AG04449 (cell line): Measurements from ENCODE around the gene ATXN1.
"Not testable (repeated sequence)": the region's sequence is repeated elsewhere in the genome, so short reads cannot be mapped to it uniquely, and the experiment has no call there.

Experiments used
- CTCF ChIA-PET: fragments of 350-600 bp; formaldehyde crosslinking; extraction: SDS; loops from one replicate; lab custom pipeline; 2021; ENCODE audit warnings: antibody characterized with exemption; lab: Yijun Ruan, JAX
- POLR2A ChIA-PET: fragments of 400-600, 350-600 bp; formaldehyde crosslinking; extraction: SDS; loops from one replicate; lab custom pipeline; 2020; ENCODE audit warnings: antibody characterized with exemption, inconsistent platforms; lab: Yijun Ruan, JAX
- DNase-seq: peaks from one replicate; pipeline ENCODE4 v3.0.0-alpha.2; 2010; ENCODE audit warnings: low read depth, low spot score
- H3K4me3 ChIP-seq: 2 replicates; pipeline ENCODE4 v1.5.1; 2011; ENCODE audit warnings: low read depth, mild to moderate bottlenecking, control low read depth, low read length
- TF ChIP-seq, protein P1 (sequence below): IDR thresholded peaks from one replicate; pipeline ENCODE4 v1.5.1; 2011; ENCODE audit warnings: mild to moderate bottlenecking, moderate library complexity, low read length, control low read depth, inconsistent platforms; ENCODE audit not compliant: insufficient read depth; ENCODE audit errors: missing control alignments

The ATXN1 gene

DNA sequence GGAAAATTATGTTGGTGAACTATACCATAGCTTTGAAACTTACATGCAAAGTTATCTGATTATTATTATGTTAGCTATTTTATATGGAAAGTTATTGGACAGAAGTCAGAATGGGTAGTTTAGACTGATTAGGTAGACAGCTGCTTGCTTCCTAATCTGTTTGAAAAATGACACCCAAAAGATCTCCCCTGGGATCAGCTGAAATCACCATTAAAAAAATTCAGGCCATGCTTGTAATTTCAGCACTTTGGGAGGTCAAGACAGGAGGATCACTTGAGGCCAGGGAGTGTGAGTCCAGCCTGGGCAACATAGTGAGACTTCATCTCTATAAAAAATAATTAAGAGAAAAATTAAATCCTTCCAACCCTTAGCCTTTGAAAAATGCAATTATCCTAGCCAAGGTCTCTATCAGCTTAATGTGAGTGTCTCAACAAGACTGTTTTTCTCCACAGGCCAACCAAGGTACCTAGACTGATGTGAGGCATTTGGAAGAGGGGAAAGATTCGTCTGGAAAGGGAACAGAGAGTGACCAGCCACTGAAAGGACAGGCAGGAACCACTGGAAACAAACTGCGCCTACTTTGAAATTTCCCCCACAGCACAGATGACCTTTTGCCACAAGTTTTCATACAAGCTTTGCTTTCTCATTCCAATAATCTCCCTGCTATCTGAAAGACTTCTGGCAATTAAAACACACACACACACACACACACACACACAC is 290.6 kb downstream of the ATXN1 start:
- CTCF ChIA-PET = interaction anchor here (0.8 to 1.7 kb wide), 5 partner anchors 12 to 293 kb away, joined by 3 to 4 read pairs (median 4); no protein-coding TSS in a partner anchor
- POLR2A ChIA-PET = interaction anchor here (1.0 kb wide), 1 partner anchor 288 kb away, joined by 4 read pairs; no protein-coding TSS in a partner anchor
- TF ChIP-seq, protein P1, sequence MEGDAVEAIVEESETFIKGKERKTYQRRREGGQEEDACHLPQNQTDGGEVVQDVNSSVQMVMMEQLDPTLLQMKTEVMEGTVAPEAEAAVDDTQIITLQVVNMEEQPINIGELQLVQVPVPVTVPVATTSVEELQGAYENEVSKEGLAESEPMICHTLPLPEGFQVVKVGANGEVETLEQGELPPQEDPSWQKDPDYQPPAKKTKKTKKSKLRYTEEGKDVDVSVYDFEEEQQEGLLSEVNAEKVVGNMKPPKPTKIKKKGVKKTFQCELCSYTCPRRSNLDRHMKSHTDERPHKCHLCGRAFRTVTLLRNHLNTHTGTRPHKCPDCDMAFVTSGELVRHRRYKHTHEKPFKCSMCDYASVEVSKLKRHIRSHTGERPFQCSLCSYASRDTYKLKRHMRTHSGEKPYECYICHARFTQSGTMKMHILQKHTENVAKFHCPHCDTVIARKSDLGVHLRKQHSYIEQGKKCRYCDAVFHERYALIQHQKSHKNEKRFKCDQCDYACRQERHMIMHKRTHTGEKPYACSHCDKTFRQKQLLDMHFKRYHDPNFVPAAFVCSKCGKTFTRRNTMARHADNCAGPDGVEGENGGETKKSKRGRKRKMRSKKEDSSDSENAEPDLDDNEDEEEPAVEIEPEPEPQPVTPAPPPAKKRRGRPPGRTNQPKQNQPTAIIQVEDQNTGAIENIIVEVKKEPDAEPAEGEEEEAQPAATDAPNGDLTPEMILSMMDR = no peak
- no peak overlapping the region for H3K4me3 ChIP-seq
- no peak for DNase-seq

DNA sequence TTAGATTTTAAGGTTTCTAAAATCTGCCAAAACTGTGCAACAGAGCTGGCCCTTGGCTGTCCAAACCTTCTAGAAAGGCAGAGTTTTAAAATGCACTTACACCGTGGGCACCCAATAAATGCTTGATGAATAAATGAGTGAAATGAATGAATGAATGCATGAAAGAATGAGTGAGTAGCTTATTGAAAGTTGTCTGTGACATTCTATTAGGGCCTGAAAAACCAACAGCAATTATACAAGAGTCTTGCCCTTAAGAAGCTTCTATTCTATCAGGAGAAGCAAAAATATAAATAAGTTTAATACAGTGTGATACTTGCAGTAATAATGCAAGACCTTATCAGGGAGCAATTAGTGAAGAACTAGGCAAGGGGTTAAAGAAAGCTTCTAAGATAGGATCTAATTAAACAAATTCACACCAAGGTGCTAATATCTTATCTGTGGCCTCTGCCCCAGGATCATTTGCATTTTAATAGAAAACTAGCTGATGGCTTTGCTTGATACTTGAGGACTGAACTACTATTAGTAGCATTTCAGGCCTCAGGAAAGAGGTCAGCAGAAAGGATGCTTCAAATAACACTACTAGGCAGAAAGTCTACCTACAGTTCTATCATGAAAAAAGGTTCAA is 292.2 kb downstream of the ATXN1 start:
- no peak overlapping the region for H3K4me3 ChIP-seq
- ChIA-PET POLR2A (no interaction called here), CTCF (interaction anchor here (1.1 kb wide), 1 partner anchor 619 kb away, joined by 3 read pairs; no protein-coding TSS in a partner anchor)

DNA sequence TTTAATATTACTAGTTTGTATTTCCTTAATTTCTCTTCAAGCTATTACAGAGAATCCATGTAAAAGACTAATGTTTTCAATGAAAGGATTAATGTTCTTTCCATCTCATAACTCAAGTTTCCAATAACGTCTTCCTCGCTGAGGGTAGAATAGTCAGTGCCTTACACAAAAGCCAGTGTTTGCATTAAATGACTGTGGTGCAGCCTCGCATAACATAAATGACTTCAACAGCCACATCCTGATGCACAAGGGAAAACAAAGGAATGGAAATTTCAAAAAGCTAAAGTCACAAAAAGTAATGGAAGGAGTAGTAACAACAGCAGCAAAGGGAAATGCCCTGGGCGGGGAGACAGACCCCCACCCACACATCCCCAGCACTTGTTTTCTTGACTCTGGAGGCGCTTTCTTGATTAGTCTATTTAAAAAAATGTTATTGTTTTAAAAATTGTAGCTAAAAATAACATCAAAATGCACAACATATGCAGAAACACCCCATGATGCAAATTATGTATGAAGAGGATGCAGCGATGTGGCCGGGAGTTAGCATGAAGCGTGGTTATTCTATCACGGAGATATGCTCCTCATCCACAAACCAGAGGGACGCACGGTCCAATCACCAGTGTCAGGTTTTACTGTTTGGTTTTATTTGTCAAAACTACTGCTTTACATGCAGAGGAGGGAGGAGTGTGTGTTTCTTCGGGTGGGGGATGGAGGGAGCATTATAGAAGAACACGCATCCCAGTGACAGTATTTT is 294.3 kb downstream of the ATXN1 start:
- ChIA-PET POLR2A (no interaction called here), CTCF (interaction anchor here (1.2 to 2.2 kb wide), 4 partner anchors 45 to 295 kb away, joined by 3 to 11 read pairs (median 4); no protein-coding TSS in a partner anchor)
- H3K4me3 ChIP-seq = no peak overlapping the region
- DNase-seq = no peak
- TF ChIP-seq, protein P1 = no peak

More for the DNA sequence above, 292.2 kb downstream of the ATXN1 start:
- DNase-seq = no peak
- TF ChIP-seq, protein P1 = no peak

DNA sequence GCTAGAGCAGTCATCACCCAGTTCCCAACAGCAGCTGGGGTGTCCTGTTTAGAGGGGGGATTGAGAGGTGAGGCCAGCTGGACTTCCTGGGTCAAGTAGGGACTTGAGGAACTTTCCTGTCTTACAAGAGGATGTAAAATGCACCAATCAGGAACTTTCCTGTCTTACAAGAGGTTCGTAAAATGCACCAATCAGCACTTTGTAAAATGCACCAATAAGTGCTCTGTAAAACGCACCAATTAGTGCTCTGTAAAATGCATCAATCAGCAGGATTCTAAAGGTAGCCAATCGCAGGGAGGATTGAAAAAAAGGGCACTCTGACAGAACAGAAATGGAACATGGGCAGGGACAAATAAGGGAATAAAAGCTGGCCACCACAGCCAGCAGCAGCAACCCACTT is 297.2 kb downstream of the ATXN1 start:
- ChIA-PET CTCF (no interaction called here), POLR2A (interaction anchor here (0.7 kb wide), 1 partner anchor 261 kb away, joined by 3 read pairs; no protein-coding TSS in a partner anchor)
- TF ChIP-seq, protein P1 = no peak
- no peak for DNase-seq
- no peak overlapping the region for H3K4me3 ChIP-seq

DNA sequence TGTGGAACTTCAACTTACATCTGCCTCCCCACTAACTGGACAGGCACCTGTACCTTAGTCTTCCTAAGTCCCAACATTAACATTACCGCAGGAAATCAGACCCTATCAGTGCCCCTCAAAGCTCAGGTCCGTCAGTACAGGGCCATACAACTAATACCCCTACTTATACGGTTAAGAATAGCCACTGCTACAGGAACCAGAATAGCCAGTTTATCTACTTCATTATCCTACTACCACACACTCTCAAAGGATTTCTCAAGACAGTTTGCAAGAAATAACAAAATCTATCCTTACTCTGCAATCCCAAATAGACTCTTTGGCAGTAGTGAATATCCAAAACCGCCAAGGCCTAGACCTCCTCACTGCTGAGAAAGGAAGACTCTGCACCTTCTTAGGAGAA is 298.0 kb downstream of the ATXN1 start:
- DNase-seq, H3K4me3 ChIP-seq, CTCF ChIA-PET: not testable (repeated sequence)
- POLR2A ChIA-PET = interaction anchor here (0.7 kb wide), 1 partner anchor 262 kb away, joined by 3 read pairs; no protein-coding TSS in a partner anchor

DNA sequence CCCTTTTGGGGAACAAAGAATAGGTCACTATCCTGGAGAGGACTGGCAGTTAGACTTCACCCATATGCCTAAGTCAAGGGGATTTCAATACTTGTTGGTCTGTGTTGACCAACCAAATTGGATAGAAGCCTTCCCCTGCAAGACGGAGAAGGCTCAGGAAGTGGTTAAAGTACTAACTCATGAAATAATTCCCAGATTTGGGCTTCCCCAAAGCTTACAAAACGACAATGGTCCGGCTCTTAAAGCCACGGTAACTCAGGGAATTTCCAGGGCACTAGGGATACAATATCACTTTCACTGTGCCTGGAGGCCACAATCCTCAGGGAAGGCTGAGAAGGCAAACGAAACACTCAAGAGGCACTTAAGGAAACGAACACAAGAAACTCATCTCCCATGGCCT is 299.8 kb downstream of the ATXN1 start:
- CTCF ChIA-PET = no interaction called here
- POLR2A ChIA-PET = no interaction called here
- H3K4me3 ChIP-seq = no peak overlapping the region
- TF ChIP-seq, protein P1 = no peak
- no peak for DNase-seq

DNA sequence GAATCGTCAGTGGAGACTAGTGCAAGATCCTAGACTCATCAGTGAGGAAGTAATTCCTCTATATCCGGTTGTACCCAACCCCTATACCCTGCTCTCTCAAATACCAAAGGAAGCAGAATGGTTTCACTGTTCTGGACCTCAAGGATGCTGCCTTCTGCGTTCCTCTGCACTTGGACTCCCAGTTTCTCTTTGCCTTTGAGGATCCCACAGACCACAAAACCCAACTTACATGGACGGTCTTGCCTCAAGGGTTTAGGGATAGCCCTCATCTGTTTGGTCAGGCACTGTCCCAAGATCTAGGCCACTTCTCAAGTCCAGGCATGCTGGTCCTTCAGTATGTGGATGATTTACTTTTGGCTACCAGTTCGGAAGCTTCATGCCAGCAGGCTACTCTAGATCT is 301.8 kb downstream of the ATXN1 start:
- H3K4me3 ChIP-seq, DNase-seq, POLR2A ChIA-PET: not testable (repeated sequence)
- CTCF ChIA-PET = interaction anchor here (1.3 kb wide), 1 partner anchor 24 kb away, joined by 3 read pairs; no protein-coding TSS in a partner anchor
